Neural progenitor cell (in vitro differentiated cells): Measurements from ENCODE around the gene SLC17A8. TPM values are rescaled to one million over a fixed set of nuclear protein-coding genes. Genes with fewer than 3 reads are reported as not detected.

Source experiments
- DNase-seq: peaks from one replicate; pipeline ENCODE4 v3.0.0-alpha.2; 2016; ENCODE audit warnings: low spot score
- H2AFZ ChIP-seq: fragments of 200-600 bp; sonication (generic); replicated peaks from 2 replicates; pipeline ENCODE4 v1.6.1; 2016; ENCODE audit warnings: antibody characterized with exemption
- H3F3A ChIP-seq: fragments of 200-600 bp; sonication (generic); 2 replicates; pipeline ENCODE4 v1.6.1; 2016; ENCODE audit warnings: antibody characterized with exemption, low read depth
- H3K27ac ChIP-seq: fragments of 200-600 bp; sonication (generic); 2 replicates; pipeline ENCODE4 v1.5.1; 2016; ENCODE audit warnings: mild to moderate bottlenecking
- H3K27me3 ChIP-seq: fragments of 200-600 bp; sonication (generic); 2 replicates; pipeline ENCODE4 v1.6.1; 2016; ENCODE audit warnings: mild to moderate bottlenecking, moderate library complexity
- H3K36me3 ChIP-seq: fragments of 200-600 bp; sonication (generic); 2 replicates; pipeline ENCODE4 v1.5.1; 2016
- H3K4me1 ChIP-seq: fragments of 200-600 bp; sonication (generic); 2 replicates; pipeline ENCODE4 v1.6.1; 2016; ENCODE audit warnings: mixed run types
- H3K4me2 ChIP-seq: fragments of 200-600 bp; sonication (generic); 2 replicates; pipeline ENCODE4 v1.6.1; 2016
- H3K4me3 ChIP-seq: fragments of 200-600 bp; sonication (generic); 2 replicates; pipeline ENCODE4 v1.5.1; 2016
- H3K79me2 ChIP-seq: fragments of 200-600 bp; sonication (generic); 2 replicates; pipeline ENCODE4 v1.6.1; 2016; ENCODE audit warnings: low read depth
- H3K9ac ChIP-seq: fragments of 200-600 bp; sonication (generic); 2 replicates; pipeline ENCODE4 v1.6.1; 2016
- H3K9me3 ChIP-seq: fragments of 200-600 bp; sonication (generic); 2 replicates; pipeline ENCODE4 v1.5.1; 2016; ENCODE audit warnings: low read depth
- H4K20me1 ChIP-seq: fragments of 200-600 bp; sonication (generic); 2 replicates; pipeline ENCODE4 v1.6.1; 2016; ENCODE audit warnings: low read depth
- H3K27ac Mint-ChIP-seq: 3 replicates; pipeline ENCODE4 v1.8.0; 2021; ENCODE audit warnings: mixed read lengths
- H3K27me3 Mint-ChIP-seq: 2 replicates; pipeline ENCODE4 v1.8.0; 2022; ENCODE audit warnings: low read depth, mild to moderate bottlenecking, inconsistent platforms, moderate library complexity, mixed read lengths; ENCODE audit not compliant: insufficient read depth
- H3K36me3 Mint-ChIP-seq: 3 replicates; pipeline ENCODE4 v1.8.0; 2021; ENCODE audit warnings: mixed read lengths
- H3K4me1 Mint-ChIP-seq: 3 replicates; pipeline ENCODE4 v1.8.0; 2021; ENCODE audit warnings: mixed read lengths
- H3K4me3 Mint-ChIP-seq: 3 replicates; pipeline ENCODE4 v1.8.0; 2021; ENCODE audit warnings: mild to moderate bottlenecking, moderate library complexity, mixed read lengths
- H3K9me3 Mint-ChIP-seq: 3 replicates; pipeline ENCODE4 v1.8.0; 2020; ENCODE audit warnings: mixed read lengths
- EZH2 ChIP-seq: fragments of 200-600 bp; sonication (generic); IDR thresholded peaks from 2 replicates; pipeline ENCODE4 v1.6.1; 2017; ENCODE audit warnings: antibody characterized with exemption, mild to moderate bottlenecking, moderate library complexity
- EZH2phosphoT487 ChIP-seq: fragments of 200-600 bp; sonication (generic); IDR thresholded peaks from 2 replicates; pipeline ENCODE4 v1.6.1; 2017; ENCODE audit warnings: antibody characterized with exemption
- total RNA-seq: library from RNA; depleted of rRNA; stranded (reverse); fragments of >200 nt; gene quantifications from 2 replicates; pipeline ENCODE4 v1.2.3, GENCODE V29; 2015; ENCODE audit warnings: low replicate concordance
- TF ChIP-seq, protein P1 (sequence below): fragments of 200-600 bp; sonication (generic); IDR thresholded peaks from 2 replicates; pipeline ENCODE4 v1.5.1; 2017; ENCODE audit warnings: antibody characterized with exemption, mild to moderate bottlenecking

Gene SLC17A8
- total RNA-seq, 1 donor from 2014 or later, result not detected

DNA sequence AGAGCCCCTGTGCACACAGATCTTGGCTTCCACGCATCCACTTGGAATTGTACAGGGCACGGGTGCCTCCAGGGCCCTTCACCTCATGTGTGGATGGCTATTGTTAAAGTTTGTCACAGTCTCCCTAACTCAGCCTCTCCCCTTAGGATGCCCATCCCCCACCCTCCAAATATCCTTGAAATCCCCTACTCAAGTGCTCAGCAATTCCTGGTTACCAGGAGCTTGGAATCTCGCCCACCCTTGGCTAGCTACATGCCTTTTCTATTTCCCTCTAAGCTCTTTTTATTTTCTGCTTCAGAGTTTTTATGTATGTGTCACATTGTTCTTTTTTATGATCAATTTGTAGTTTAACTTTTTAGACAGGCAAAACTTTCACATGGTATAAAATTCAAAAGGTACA, 103.8 kb downstream of the SLC17A8 start:
- Histone ChIP-seq H4K20me1 (no peaks in the 10 kb centered on the region), H2AFZ (peak overlapping the region; percentile 85), H3K4me3 (no peak overlapping the region), H3F3A (no peaks in the 10 kb centered on the region), H3K79me2 (no peaks in the 10 kb centered on the region), H3K27ac (no peak overlapping the region), H3K4me2 (peak overlapping the region; percentile 32), H3K27me3 (no peaks in the 10 kb centered on the region), H3K4me1 (peaks cover 9% of the 10 kb centered on the region), H3K36me3 (no peaks in the 10 kb centered on the region), H3K9me3 (no peaks in the 10 kb centered on the region), H3K9ac (no peak overlapping the region)
- H3K36me3 Mint-ChIP-seq, result no peaks in the 10 kb centered on the region
- peaks cover 12% of the 10 kb centered on the region for H3K4me1 Mint-ChIP-seq
- H3K27ac Mint-ChIP-seq, result peak overlapping the region; percentile 77
- no peaks in the 10 kb centered on the region for H3K9me3 Mint-ChIP-seq
- no peak for TF ChIP-seq EZH2phosphoT487
- no peak for TF ChIP-seq EZH2
- TF ChIP-seq, protein P1, sequence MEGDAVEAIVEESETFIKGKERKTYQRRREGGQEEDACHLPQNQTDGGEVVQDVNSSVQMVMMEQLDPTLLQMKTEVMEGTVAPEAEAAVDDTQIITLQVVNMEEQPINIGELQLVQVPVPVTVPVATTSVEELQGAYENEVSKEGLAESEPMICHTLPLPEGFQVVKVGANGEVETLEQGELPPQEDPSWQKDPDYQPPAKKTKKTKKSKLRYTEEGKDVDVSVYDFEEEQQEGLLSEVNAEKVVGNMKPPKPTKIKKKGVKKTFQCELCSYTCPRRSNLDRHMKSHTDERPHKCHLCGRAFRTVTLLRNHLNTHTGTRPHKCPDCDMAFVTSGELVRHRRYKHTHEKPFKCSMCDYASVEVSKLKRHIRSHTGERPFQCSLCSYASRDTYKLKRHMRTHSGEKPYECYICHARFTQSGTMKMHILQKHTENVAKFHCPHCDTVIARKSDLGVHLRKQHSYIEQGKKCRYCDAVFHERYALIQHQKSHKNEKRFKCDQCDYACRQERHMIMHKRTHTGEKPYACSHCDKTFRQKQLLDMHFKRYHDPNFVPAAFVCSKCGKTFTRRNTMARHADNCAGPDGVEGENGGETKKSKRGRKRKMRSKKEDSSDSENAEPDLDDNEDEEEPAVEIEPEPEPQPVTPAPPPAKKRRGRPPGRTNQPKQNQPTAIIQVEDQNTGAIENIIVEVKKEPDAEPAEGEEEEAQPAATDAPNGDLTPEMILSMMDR, result no peak
- no peaks in the 10 kb centered on the region for H3K27me3 Mint-ChIP-seq
- peak; percentile 37 for DNase-seq
- no peak overlapping the region for H3K4me3 Mint-ChIP-seq

DNA sequence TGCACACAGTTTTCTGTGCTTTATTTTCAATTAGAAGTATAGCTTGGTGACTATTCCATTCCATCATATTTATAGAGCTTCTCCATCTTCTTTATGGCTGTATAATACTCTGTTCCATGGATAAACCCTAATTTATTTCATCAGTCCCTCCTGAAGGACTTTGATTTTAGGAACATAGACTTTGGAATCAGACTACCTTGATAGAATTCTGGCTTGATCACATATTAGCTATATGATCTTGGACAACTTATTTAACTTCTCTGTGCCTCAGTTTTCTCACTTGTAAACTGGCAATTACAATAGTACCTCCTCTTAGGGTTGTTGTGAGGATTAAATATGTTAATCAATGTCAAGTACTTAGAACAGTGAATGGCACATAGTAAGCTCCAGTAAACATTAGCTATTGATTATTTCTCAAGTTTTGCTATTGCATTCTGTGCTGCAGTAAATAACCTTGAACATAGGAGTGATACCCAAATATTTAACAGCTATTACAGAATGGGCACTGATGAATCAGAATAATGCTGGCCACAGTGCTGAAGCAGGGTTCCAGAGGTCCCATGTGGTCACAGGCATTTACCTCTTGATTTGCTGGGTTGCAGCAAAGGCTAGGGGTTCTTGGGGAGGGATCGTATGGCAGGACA, 104.6 kb downstream of the SLC17A8 start:
- no peaks in the 10 kb centered on the region for H3K9me3 Mint-ChIP-seq
- Histone ChIP-seq H3F3A (no peaks in the 10 kb centered on the region), H2AFZ (no peak overlapping the region), H3K9ac (no peak overlapping the region), H3K4me3 (no peak overlapping the region), H3K27me3 (no peaks in the 10 kb centered on the region), H3K36me3 (no peaks in the 10 kb centered on the region), H3K9me3 (no peaks in the 10 kb centered on the region), H3K4me1 (peaks cover 9% of the 10 kb centered on the region), H3K27ac (no peak overlapping the region), H3K79me2 (no peaks in the 10 kb centered on the region), H4K20me1 (no peaks in the 10 kb centered on the region), H3K4me2 (no peak overlapping the region)
- no peak overlapping the region for H3K27ac Mint-ChIP-seq
- H3K4me3 Mint-ChIP-seq, result no peak overlapping the region
- peaks cover 12% of the 10 kb centered on the region for H3K4me1 Mint-ChIP-seq
- DNase-seq, result no peak
- TF ChIP-seq, protein P1, result no peak
- no peak for TF ChIP-seq EZH2
- no peak for TF ChIP-seq EZH2phosphoT487
- H3K27me3 Mint-ChIP-seq, result no peaks in the 10 kb centered on the region
- no peaks in the 10 kb centered on the region for H3K36me3 Mint-ChIP-seq

DNA sequence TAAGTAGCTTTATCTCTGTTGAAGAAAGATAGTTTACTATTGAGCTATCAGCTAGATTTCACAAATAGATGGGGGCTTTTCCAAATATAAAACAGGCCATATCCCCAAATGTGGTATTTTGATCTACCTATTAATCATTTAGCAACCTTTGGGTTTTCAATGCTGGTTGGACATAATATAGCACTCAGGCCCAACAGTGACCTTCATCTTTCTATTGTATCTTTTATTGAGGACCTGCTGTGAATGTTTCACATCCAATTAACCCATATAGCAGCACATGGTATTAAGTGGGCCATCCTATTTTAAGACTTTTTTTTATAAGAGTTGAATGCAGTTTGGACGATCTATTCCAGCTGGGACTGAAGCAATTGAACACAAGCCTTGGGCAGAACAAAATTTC, 106.8 kb downstream of the SLC17A8 start:
- H3K4me3 Mint-ChIP-seq, result no peak overlapping the region
- H3K27ac ChIP-seq, result no peak overlapping the region
- H3K4me1 ChIP-seq, result peaks cover 14% of the 10 kb centered on the region
- H3K9ac ChIP-seq, result no peak overlapping the region
- H3K9me3 ChIP-seq, result no peaks in the 10 kb centered on the region
- peaks cover 6% of the 10 kb centered on the region for H3F3A ChIP-seq
- no peak for TF ChIP-seq EZH2
- no peak for TF ChIP-seq EZH2phosphoT487
- TF ChIP-seq, protein P1, result no peak
- H3K36me3 Mint-ChIP-seq, result no peaks in the 10 kb centered on the region
- no peak for DNase-seq
- no peaks in the 10 kb centered on the region for H3K9me3 Mint-ChIP-seq
- H2AFZ ChIP-seq, result no peak overlapping the region
- no peaks in the 10 kb centered on the region for H3K27me3 Mint-ChIP-seq
- H4K20me1 ChIP-seq, result no peaks in the 10 kb centered on the region
- no peak overlapping the region for H3K27ac Mint-ChIP-seq
- no peak overlapping the region for H3K4me3 ChIP-seq
- H3K79me2 ChIP-seq, result no peaks in the 10 kb centered on the region
- no peaks in the 10 kb centered on the region for H3K36me3 ChIP-seq
- H3K27me3 ChIP-seq, result no peaks in the 10 kb centered on the region
- H3K4me1 Mint-ChIP-seq, result peaks cover 12% of the 10 kb centered on the region
- no peak overlapping the region for H3K4me2 ChIP-seq
